GM12878 (cell line): Measurements from ENCODE around the gene RGL1. TPM values are rescaled to one million over a fixed set of nuclear protein-coding genes. Genes with fewer than 3 reads are reported as not detected.

ENCODE experiments used
- ATAC-seq: fragments of 200-7000 bp; cut with Tn5 transposase; 3 replicates; pipeline ENCODE4 v1.9.1; 2020; ENCODE audit warnings: mild to moderate bottlenecking, moderate library complexity
- BruUV-seq: library from RNA; stranded (reverse); fragments of 400-500 nt; replicated peaks from 2 replicates; lab custom pipeline; 2021; lab: Mats Ljungman, UMichigan
- CTCF ChIA-PET: fragments of 300-600 bp; sonication (Branson Sonifier 250); formaldehyde crosslinking; extraction: SDS; loops from one replicate; lab custom pipeline; 2021; ENCODE audit warnings: inconsistent platforms; lab: Yijun Ruan, JAX
- POLR2A ChIA-PET: fragments of 350-600 bp; formaldehyde crosslinking; extraction: SDS; loops from one replicate; lab custom pipeline; 2021; ENCODE audit warnings: inconsistent platforms; lab: Charles Lee
- RAD21 ChIA-PET: fragments of 300-600 bp; sonication (Branson Sonifier 250); formaldehyde crosslinking; loops from one replicate; lab custom pipeline; 2023; ENCODE audit warnings: antibody characterized with exemption; ENCODE audit not compliant: unreplicated experiment; lab: Charles Lee
- SMC1A ChIA-PET: fragments of 300-600 bp; sonication (Branson Sonifier 250); formaldehyde crosslinking; loops from one replicate; lab custom pipeline; 2023; ENCODE audit not compliant: unreplicated experiment, uncharacterized antibody; lab: Charles Lee
- DNase-seq: peaks from one replicate; pipeline ENCODE4 v3.0.0-alpha.2; 2011; ENCODE audit warnings: low read depth, low spot score
- FAIRE-seq: peaks from 3 replicates; lab custom pipeline; 2011; peaks lifted over from hg19 to GRCh38; lab: Jason Lieb, UNC
- H2AFZ ChIP-seq: 2 replicates; pipeline ENCODE4 v1.6.0; 2011; ENCODE audit warnings: low read depth, low read length, control low read depth; ENCODE audit not compliant: control insufficient read depth
- H3K27ac ChIP-seq: 2 replicates; pipeline ENCODE4 v1.5.1; 2011; ENCODE audit warnings: control low read depth; ENCODE audit not compliant: control insufficient read depth, insufficient read depth
- H3K27me3 ChIP-seq, 2 experiments: replicated peaks in 1 of 2; 2 replicates each; pipeline versions ENCODE4 v1.6.0 to v1.6.1; 2011; ENCODE audit warnings: low read length in 1 of 2; ENCODE audit not compliant: control insufficient read depth in 2 of 2, insufficient read depth in 2 of 2
- H3K36me3 ChIP-seq, 2 experiments: 2 replicates each; pipeline ENCODE4 v1.5.1; 2011; ENCODE audit warnings: low read length in 1 of 2; ENCODE audit not compliant: control insufficient read depth in 2 of 2, insufficient read depth in 2 of 2
- H3K4me1 ChIP-seq: 2 replicates; pipeline ENCODE4 v1.6.1; 2011; ENCODE audit warnings: mild to moderate bottlenecking, low read length, moderate library complexity, mixed read lengths; ENCODE audit not compliant: control insufficient read depth, insufficient read depth
- H3K4me2 ChIP-seq: 2 replicates; pipeline ENCODE4 v1.6.0; 2011; ENCODE audit warnings: control low read depth; ENCODE audit not compliant: control insufficient read depth, insufficient read depth
- H3K4me3 ChIP-seq: fragments of 200-600 bp; sonication (generic); 2 replicates; pipeline ENCODE4 v1.5.1; 2016
- H3K79me2 ChIP-seq: 2 replicates; pipeline ENCODE4 v1.6.0; 2011; ENCODE audit warnings: low read length; ENCODE audit not compliant: control insufficient read depth, insufficient read depth
- H3K9ac ChIP-seq: 2 replicates; pipeline ENCODE4 v1.8.0; 2011; ENCODE audit warnings: low read length, control low read depth, mixed read lengths; ENCODE audit not compliant: control insufficient read depth, insufficient read depth
- H3K9me3 ChIP-seq: replicated peaks from 3 replicates; pipeline ENCODE4 v1.5.1; 2011; ENCODE audit warnings: mild to moderate bottlenecking, low read length; ENCODE audit not compliant: control insufficient read depth, insufficient read depth
- H4K20me1 ChIP-seq: 2 replicates; pipeline ENCODE4 v1.6.0; 2011; ENCODE audit not compliant: control insufficient read depth, insufficient read depth
- CBFB ChIP-seq: IDR thresholded peaks from 2 replicates; pipeline ENCODE4 v1.6.1; 2016; ENCODE audit warnings: antibody characterized with exemption, low read depth
- CBX5 ChIP-seq: sonication (generic); IDR thresholded peaks from 2 replicates; pipeline ENCODE4 v1.6.1; 2016; ENCODE audit warnings: low read depth, moderate library complexity, mild to moderate bottlenecking, inconsistent platforms
- CREB1 ChIP-seq: IDR thresholded peaks from 2 replicates; pipeline ENCODE4 v1.6.1; 2012; ENCODE audit warnings: low read depth, mild to moderate bottlenecking, inconsistent platforms
- CREM ChIP-seq: IDR thresholded peaks from 2 replicates; pipeline ENCODE4 v1.6.1; 2014; ENCODE audit warnings: antibody characterized with exemption, low read depth
- FOXK2 ChIP-seq: fragments of 450-650 bp; IDR thresholded peaks from 2 replicates; pipeline ENCODE4 v1.6.1; 2017; ENCODE audit warnings: mild to moderate bottlenecking, moderate library complexity
- IRF3 ChIP-seq: fragments of 450-650 bp; IDR thresholded peaks from 2 replicates; pipeline ENCODE4 v1.6.1; 2014; ENCODE audit warnings: mild to moderate bottlenecking
- IRF5 ChIP-seq: fragments of 450-650 bp; IDR thresholded peaks from 2 replicates; pipeline ENCODE4 v1.6.1; 2017; ENCODE audit warnings: borderline replicate concordance
- PML ChIP-seq: IDR thresholded peaks from 2 replicates; pipeline ENCODE4 v1.6.1; 2012; ENCODE audit warnings: low read length, inconsistent platforms
- POU2F2 ChIP-seq: IDR thresholded peaks from 3 replicates; pipeline ENCODE4 v1.6.1; 2011; ENCODE audit warnings: low read depth, mild to moderate bottlenecking, low read length, borderline replicate concordance
- RELA ChIP-seq: fragments of 450-650 bp; IDR thresholded peaks from 2 replicates; pipeline ENCODE4 v1.8.0; 2014; ENCODE audit warnings: borderline replicate concordance; ENCODE audit not compliant: partially characterized antibody
- SKIL ChIP-seq: fragments of 450-650 bp; IDR thresholded peaks from 2 replicates; pipeline ENCODE4 v1.6.1; 2017; ENCODE audit warnings: mild to moderate bottlenecking, low read depth, inconsistent platforms; ENCODE audit not compliant: poor library complexity, severe bottlenecking
- USF2 ChIP-seq: IDR thresholded peaks from 2 replicates; pipeline ENCODE4 v1.6.1; 2011; ENCODE audit warnings: low read depth, low read length, improper control_type of control experiment, borderline replicate concordance
- YY1 ChIP-seq: IDR thresholded peaks from 2 replicates; pipeline ENCODE4 v1.6.1; 2011; ENCODE audit warnings: low read depth, mild to moderate bottlenecking, low read length
- ZBED1 ChIP-seq: IDR thresholded peaks from 2 replicates; pipeline ENCODE4 v1.6.1; 2016; ENCODE audit warnings: borderline replicate concordance
- ZNF217 ChIP-seq: fragments of 450-650 bp; IDR thresholded peaks from 2 replicates; pipeline ENCODE4 v1.6.1; 2017; ENCODE audit warnings: antibody characterized with exemption, mild to moderate bottlenecking
- ZNF592 ChIP-seq: fragments of 450-650 bp; IDR thresholded peaks from 2 replicates; pipeline ENCODE4 v1.6.1; 2017; ENCODE audit warnings: mild to moderate bottlenecking, moderate library complexity
- WGBS: methylation state at CpG from one replicate; pipeline ENCODE4 v1.1.6; 2016; ENCODE audit warnings: low lambda C conversion rate; ENCODE audit not compliant: insufficient replicate concordance, insufficient coverage; ENCODE audit errors: missing lambda C conversion rate; 5-methylcytosine and 5-hydroxymethylcytosine counted together
- in situ Hi-C: fragments of 300-500 bp; cut with MboI; formaldehyde crosslinking; loops from 9 replicates; pipeline ENCODE4 v1.14.3; 2018; ENCODE audit warnings: mixed read lengths
- intact Hi-C: fragments of 100-400 bp; cut with micrococcal nuclease; formaldehyde crosslinking; loops from one replicate; pipeline ENCODE4 v1.14.2; 2022; ENCODE audit not compliant: unreplicated experiment
- polyA plus RNA-seq, 11 experiments: library from polyadenylated mRNA; depleted of rRNA in 4 of 11; unstranded in 6 of 11; stranded (reverse) in 5 of 11; fragments of >200 nt; fragmentation: Nextera tagmentation in 4 of 11; fragmentation: Illumina TruSeq in 1 of 11; extraction: Ambion mirVana in 4 of 11; extraction: Trizol in 1 of 11; gene quantifications; 1 replicate in 1 of 11; 2 replicates in 10 of 11; pipeline versions ENCODE4 v1.2.1 to v1.2.3, GENCODE V29; 2011 to 2016; ENCODE audit warnings: inconsistent platforms in 2 of 11, missing spikeins in 2 of 11, low read depth in 1 of 11
- total RNA-seq, 4 experiments: library from RNA; depleted of rRNA in 3 of 4; stranded (reverse); fragments of >200 nt in 3 of 4; fragmentation: Illumina TruSeq in 1 of 4; extraction: Trizol in 1 of 4; gene quantifications; 2 replicates each; pipeline versions ENCODE4 v1.2.1 to v1.2.3, GENCODE V29; 2013 to 2021

The RGL1 gene
- total and polyA plus RNA-seq, 10 of the 15 experiments (the other 5 are each of a cell fraction or from before 2014, with no cell fraction given): 8.1 to 25.0 (median 19.0) TPM

- no peaks in the 10 kb centered on the region for H3K9me3 ChIP-seq
- BruUV-seq: no TSS peak
- FAIRE-seq: no peak
- no peaks in the 10 kb centered on the region; the same call in 1 of the 2 replicates for H4K20me1 ChIP-seq
- H2AFZ ChIP-seq: no peak overlapping the region
- 96% methylated on average over 15 of the region's 15 CpGs for WGBS
- ChIA-PET SMC1A (interaction anchor here (4.1 kb wide), 1 partner anchor 267 kb away, joined by 31 read pairs; no protein-coding TSS in a partner anchor), POLR2A (no interaction called here), RAD21 (no interaction called here), CTCF (interaction anchor here (4.1 kb wide), 1 partner anchor 267 kb away, joined by 24 read pairs; no protein-coding TSS in a partner anchor)
- ATAC-seq: no peak
- H3K4me2 ChIP-seq: no peak overlapping the region
- no peaks in the 10 kb centered on the region for H3K27me3 ChIP-seq
- H3K4me1 ChIP-seq: no peaks in the 10 kb centered on the region
- H3K27ac ChIP-seq: no peak overlapping the region
- intact Hi-C loops: no loop called here
- H3K79me2 ChIP-seq: no peaks in the 10 kb centered on the region
- in situ Hi-C loops: no loop called here
- DNase-seq: no peak
- H3K9ac ChIP-seq: no peak overlapping the region
- H3K4me3 ChIP-seq: no peak overlapping the region
- H3K36me3 ChIP-seq: peaks cover 25 to 62% of the 10 kb centered on the region in 2 experiments
- no peak for TF ChIP-seq CREB1
- TF ChIP-seq POU2F2: no peak
- no peak for TF ChIP-seq CBX5
- TF ChIP-seq SKIL: no peak
- TF ChIP-seq ZNF217: no peak
- TF ChIP-seq USF2: no peak
- no peak for TF ChIP-seq PML
- no peak for TF ChIP-seq ZNF592
- TF ChIP-seq FOXK2: no peak
- TF ChIP-seq RELA: no peak
- TF ChIP-seq ZBED1: no peak
- no peak for TF ChIP-seq CREM
- TF ChIP-seq IRF3: no peak
- no peak for TF ChIP-seq CBFB
- TF ChIP-seq YY1: no peak
- TF ChIP-seq IRF5: no peak
Observed at GRCh38 chr1:183922197-183922596, 117.3 kb downstream of the RGL1 start.
